GM11168 (cell line): ENCODE results near the gene FRMD1.
"Not testable (repeated sequence)": the region's sequence is repeated elsewhere in the genome, so short reads cannot be mapped to it uniquely, and the experiment has no call there.

Source experiments
- in situ Hi-C: fragments of 300-500 bp; cut with MboI; formaldehyde crosslinking; loops from one replicate; pipeline ENCODE4 v1.12.0; 2022; ENCODE audit warnings: low sequenced_read_pairs; ENCODE audit not compliant: unreplicated experiment

FRMD1 gene

DNA sequence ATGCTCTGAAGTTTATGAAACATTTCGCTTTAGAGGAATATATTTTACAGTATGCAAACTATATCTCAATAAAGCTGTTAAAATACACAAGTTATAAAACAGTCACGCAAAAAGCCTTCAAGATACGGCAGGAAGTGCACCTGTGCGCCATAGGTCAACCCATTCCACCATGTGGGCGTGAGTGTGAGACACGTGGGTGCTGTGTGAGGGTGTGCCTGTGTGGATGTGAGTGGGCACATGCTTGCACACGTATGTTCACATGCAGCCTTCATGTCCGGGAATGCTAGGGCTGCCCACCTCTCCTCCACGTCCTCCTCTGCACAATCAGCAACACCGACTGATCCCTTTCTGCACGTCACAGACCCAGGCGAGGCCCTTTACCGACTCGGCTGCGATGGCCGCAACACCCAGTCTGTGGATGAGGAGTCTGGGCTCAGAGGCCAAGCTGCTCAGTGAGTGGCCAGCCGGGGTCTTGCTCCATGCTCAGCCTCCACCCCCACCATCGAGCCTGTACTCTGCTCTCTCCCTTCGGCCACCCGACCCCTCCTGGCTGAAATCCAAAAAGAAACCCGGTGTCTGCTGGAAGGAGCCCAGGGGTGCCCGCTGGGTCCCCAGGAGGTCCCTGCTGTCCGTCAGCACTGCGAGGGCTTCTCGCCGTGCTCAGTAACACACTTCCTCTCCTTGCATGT is 3.0 kb upstream of the FRMD1 start:
- in situ Hi-C loops, result no loop called here

DNA sequence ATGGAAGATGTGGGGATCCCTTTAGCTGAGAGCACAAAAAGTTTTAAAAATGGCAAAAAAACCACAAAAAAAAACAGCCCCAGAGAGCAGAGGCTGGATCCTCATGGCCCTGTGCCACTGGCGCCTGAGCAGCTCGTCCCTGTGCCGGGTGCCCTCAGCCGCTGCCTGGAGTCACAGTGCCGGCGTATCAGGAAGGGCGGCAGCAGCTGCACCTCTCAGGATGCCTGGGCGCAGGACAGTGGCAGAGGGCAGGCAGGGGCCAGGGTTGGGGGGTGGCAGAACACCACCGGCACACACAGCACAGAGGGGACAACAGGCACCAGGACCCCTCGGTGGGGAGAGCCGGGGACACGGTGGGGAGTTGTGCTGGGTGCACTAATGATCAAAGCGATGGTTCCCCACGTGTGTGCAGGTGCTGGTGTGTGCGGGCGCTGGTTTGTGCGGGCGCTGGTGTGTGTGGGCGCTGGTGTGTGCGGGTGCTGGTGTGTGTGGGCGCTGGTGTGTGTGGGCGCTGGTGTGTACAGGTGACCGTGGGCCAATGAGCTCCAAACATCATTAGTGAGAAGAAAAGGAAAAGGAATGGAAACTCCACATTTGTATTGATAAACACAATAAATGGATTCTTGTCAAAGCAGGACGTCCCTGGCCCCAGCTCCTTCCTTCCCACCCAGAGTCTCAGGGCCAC is 1.5 kb upstream of the FRMD1 start:
- in situ Hi-C loops, result no loop called here

DNA sequence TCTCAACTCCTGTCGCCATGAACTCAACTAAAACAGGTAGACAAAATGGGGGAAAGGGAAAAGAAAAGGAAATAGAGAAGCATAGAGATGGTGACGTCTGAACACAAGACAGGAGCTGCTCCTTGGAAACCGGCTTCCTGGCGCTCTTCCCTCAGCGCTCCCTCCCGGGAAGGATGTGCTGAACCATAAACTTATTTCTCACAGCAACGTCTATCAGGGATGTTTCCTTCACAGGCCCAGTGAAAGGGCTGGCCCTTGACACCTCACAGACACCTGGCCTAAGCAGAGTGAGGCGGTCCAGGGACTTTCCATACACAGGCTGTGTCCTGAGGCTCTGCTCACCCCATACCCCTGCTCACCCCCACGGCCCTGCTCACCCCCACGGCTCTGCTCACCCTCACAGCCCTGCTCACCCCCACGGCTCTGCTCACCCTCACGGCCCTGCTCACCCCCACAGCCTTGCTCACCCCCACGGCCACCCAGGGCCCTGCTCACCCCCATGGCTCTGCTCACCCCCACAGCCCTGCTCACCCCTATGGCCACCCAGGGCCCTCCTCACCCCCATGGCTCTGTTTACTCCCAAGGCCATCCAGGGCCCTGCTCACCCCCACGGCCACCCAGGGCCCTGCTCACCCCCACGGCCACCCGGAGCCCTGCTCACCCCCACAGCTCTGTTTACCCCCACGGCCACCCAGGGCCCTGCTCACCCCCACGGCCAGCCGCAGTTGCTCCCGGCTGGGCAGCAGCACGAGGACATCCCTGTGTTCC is 653 bp downstream of the FRMD1 start:
- in situ Hi-C loops, result no loop called here

DNA sequence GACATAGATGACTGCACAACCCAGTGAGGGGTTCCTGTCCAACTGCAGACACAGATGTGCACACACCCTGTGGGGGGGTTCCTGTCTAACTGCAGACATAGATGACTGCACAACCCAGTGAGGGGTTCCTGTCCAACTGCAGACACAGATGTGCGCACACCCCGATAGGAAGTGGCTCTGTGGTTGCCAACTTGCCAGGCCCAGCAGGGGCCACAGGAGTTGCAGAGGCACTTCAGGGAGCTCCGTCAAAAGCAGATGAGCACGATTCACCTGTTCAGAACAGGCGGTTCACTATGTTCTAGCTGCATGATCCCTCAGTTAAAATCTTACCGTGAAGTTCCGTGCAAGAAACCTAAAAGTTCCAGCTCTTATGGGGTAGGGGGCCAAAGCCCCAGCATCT is 1.6 kb downstream of the FRMD1 start:
- in situ Hi-C loops, result not testable (repeated sequence)

DNA sequence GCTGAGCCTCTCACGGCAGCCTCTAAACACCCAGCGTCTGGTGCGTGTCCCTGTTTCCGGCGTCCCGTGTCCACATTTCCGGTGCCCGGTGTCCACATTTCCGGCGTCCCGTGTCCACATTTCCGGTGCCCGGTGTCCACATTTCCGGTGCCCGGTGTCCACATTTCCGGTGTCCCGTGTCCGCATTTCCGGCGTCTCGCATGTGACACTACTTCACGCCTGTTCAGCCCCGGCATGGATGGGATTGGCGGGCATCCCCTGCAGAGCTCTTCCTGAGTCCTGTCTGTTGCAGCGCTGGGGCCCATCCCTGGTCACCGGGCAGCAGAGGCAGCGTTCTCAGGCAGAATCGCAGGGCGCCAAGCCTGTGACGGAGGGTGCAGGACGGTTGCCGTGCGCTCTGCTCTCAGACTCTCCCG is 3.2 kb downstream of the FRMD1 start:
- in situ Hi-C loops, result no loop called here

DNA sequence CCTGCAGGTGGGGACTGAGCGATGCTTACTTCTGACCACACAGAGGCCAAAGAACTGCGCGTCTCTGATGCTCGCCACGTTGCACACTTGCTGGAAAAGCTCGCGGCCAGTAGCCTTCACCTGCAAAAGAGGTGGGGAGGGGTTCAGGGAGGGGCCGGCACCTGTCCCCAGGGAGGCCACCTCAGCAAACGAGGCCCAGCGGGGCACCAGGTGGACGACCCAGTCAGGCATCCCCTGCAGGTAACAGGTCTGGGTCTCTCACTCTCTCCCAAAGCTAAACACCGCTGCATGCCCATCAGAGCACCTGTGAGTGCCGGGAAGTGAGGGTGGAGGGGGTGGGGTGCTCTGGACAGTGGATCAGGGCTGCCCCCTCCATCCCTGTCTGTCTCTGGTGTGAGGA is 3.8 kb downstream of the FRMD1 start:
- in situ Hi-C loops, result no loop called here

DNA sequence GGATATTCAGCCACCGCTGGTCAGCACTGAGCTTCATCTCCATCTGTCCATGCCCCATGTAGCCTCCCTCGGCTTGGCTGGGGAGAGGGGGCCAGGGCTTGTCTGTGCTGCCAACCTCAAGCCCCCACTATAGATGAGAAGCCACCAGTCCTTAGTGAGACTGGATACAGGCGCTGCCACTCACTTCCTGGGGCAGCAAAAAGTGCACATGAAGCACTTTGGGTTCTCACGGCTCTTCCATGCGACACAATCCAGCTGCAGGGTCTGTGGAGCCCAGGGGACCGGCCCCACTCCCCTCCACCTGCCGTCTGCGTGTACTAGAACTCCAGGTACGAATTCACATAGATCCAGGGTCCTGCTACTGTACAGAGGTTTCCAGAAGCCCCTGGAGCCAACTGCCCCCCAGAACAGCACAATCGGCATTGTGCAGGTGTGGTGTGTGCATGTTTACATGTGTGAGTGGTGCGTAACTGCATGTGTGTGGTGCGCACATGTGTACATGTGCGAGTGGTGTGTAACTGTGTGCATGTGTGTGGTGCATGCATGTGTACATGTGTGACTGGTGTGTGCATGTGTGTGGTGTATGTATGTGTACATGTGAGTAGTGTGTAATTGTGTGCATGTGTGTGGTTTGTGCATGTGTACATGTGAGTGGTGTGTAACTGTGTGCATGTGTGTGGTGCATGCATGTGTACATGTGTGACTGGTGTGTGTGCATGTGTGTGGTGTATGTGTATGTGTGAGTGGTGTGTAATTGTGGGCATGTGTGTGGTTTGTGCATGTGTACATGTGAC is 4.9 kb downstream of the FRMD1 start:
- in situ Hi-C loops, result no loop called here

DNA sequence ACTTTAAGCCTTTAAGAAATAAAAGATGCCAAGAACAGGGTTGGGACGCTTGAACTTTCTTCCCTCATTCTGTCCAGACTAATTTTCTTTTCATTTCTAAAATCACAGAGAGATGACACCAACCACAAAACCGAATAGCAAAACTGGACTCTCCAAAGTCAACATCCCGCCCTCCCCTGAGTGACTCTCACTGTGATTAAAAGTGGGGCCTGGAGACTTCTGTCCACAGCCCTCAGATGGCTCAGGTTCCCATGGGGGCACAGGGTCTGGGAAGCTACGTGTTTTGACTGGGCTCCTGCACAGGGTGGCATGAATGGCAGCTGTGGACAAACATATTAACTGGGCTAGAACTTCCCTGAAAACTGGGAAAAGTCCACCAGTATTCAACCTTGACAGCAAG is 6.3 kb downstream of the FRMD1 start:
- in situ Hi-C loops, result no loop called here

DNA sequence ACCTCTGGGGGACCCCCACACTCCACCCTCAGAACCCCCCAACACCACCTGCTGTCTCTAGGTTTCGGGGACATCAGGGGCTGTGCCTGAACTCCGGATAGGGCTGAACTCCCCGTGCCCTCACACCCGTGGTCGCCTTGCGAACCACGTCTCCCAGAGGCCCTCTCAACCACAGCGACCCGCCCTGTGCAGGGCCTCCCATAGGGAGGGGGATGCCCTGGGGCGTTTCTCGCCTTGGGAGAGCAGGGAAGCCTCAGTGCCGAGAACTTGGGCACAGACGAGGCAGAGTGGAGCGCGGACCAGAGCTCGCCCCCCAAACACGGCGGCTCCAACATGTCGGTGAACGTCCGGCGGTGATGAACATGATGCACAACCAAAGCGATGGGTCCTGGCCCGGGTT is 6.8 kb downstream of the FRMD1 start:
- in situ Hi-C loops, result no loop called here

DNA sequence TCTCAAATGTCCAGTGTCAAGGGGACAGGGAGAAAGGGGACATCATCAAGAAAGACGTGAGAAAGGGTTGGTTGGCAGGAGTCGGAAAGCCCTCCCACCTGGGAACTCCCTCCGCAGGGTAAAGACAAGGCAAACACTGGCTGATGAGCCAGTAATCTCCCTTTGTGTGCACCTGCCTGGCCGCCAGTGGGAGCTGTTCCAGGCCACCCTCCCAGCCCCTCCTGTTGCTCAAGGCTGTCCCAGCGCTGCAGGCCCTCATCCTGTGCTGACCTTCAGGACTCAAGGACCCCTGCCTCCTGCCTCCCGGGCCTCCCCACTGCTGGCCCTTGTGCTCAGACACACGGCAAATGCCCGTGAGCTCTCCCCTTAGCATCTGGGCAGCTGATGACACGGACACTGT is 7.4 kb downstream of the FRMD1 start:
- in situ Hi-C loops, result no loop called here

DNA sequence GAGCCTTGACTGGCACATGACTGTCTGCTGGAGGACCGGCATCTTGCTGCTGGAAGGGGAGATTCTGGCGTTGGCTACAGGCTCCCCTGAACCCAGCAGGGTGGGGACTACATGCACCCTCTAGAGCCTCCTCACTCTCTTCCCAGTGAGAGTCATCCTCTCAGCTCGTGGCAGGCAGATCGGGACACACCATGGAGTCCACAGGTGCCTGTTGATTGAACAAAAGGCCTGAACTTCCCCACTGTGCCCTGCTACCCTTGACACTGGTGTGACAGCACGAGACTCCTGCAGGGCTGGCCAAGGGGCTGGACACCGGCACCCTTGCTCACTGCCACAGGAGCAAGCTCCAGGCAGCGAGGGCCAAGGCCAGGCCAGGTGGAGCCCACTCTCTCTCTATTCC is 8.2 kb downstream of the FRMD1 start:
- in situ Hi-C loops, result no loop called here

DNA sequence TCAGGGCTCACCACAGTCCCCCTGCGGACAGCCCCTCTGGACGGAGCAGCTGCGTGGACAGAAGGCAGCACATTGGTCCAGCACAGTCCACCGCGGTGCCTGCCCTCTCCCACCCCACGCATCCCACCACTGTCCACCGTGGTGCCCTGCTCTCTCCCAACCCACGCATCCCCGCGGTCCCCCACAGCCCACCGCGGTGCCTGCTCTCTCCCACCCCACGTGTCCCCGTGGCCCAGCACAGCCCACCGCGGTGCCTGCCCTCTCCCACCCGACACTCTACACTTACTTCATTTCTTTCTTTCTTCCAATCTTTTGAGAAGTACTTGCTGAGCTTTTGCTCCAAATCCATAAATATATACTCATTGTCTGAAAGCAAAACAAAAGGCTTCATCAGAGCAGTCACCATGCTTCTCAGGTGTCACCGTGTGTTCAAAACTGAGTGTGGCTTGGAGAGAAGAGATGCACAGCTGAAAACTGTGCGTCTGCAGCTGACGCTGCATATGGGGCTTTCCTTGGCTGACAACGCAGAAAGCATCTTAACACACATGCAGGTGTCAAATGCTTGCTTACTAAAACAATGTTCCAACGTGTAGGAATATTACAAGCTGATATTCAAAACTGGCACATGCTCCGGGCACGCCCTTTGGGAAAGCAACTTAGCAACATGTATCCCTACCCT is 11.8 kb downstream of the FRMD1 start:
- in situ Hi-C loops, result no loop called here

DNA sequence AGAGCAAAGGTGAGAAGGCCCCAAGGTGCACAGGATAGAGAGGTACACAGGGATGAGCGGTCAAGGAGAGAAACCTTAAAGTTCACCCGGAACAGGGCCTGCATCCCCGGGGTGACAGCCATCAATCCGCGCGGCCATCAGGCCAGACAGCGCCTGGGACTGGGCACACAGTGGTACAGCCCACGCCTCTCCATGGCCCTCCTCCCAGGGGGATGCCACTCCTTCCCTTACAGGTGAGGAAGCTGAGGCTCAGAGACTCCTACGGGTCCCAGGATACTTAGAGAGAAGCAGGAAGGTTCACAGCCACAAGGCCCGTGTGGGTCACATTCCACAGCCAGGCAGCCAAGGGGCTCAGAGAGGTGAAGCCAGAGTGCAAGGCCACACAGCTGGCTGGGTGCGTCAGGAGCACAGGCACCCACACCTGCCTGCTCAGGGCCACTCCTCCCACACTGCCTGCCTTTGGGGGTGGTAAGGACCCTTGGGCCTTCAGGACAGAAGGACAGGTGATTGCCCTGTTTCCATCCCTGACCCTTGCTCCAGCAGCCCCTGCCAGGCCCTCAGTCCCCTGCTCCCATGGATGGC is 14.7 kb downstream of the FRMD1 start:
- in situ Hi-C loops, result no loop called here

DNA sequence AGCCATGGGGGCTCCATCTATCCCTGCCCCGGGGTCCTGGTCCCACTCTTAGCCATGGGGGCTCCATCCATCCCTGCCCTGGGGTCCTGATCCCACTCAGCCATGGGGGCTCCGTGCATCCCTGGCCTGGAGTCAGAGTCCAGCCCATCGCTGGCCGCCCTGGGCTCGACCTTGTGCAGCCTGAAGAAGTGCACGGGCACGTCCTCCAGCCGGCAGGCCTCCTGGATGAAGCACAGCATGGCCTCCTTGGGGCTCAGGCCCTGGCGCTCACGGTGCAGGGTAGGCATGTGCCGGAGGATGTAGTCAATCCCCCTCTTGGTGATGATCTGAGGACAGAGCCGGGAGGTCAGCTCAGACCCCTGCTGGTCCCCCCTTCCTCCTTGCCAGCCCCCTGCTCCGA is 15.6 kb downstream of the FRMD1 start:
- in situ Hi-C loops, result no loop called here

DNA sequence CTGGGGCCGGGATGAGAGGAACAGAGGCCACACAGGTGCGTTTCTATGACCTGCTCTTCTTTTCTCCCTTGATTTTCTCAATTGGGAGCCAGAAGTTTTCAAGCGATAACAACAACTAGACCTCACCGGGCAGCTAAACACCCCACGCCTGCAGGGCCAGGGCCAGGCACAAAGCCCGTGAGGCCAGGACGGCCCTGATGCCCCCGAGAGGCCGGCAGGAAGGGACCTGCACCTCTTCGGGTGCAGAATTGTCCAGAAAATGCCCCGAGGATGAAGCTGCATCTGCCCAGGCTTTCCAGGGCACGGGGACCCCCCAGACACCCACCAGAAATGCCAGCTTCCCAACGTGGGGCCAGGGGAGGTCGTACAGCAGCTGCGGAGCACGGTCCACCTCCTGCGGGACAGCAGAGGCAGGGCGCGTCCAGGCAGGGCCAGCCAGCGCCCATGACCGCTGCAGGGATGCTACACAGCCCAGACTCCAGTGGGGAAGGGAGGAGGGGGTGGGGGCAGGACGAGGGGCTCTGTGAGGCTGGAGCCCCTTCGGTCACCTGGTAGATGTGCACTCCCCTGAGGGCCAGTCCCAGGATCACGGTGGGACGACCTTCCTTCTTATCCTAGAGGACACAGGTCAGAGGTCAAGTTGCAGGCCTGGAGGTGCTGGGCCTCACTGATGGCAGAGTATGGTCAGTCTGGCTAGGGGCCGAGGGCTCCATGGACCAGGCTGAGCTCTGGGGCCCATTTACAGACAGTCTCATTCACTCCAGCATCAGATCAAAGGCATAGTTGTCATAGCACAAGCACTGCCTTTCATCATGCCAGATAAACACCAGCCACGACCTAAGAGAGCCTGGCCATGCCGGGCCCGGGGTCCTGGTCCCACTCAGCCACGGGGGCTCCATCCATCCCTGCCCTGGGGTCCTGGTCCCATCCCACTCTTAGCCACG is 16.4 kb downstream of the FRMD1 start:
- in situ Hi-C loops, result no loop called here

DNA sequence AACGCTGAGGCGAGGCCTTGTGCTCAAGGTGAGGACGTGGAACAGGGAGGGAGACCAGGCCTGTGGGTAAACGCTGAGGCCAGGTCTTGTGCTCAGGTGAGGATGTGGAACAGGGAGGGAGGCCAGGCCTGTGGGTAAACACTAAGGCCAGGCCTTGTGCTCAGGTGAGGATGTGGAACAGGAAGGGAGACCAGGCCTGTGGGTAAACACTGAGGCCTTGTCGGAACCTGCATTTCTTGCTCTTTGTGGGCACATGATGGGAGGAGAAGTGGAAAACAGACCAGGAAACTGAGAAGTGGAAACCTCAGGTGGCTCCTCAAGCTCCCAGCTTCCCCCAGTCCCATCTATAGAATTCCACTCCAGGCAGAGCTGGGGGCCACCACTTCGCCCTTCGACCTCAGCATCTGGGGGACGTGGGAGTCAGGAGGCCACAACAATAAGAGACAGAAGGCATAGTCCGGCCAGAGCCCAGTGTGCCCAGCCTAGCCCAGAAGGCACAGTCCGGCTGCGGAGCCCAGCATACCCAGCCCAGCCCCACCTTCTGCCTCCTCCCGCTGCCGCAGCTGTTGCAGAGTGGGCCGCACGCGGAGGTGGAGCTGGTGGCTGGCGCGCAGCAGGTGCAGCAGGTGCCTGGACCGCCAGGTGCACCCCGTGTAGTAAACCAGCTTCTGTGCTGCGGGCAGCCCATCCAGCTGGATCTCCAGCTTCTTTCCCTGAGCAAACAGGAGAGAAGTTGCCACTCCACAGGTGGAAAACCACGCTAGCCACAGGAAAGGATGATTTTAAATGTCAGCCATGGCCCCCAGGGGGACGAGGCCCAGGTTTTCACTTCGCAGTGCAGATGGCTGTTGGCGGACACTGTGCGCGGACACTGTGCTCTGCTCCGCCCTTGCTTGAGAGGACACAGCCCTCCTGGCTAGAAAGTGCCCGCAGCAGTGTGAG is 17.5 kb downstream of the FRMD1 start:
- in situ Hi-C loops, result no loop called here

DNA sequence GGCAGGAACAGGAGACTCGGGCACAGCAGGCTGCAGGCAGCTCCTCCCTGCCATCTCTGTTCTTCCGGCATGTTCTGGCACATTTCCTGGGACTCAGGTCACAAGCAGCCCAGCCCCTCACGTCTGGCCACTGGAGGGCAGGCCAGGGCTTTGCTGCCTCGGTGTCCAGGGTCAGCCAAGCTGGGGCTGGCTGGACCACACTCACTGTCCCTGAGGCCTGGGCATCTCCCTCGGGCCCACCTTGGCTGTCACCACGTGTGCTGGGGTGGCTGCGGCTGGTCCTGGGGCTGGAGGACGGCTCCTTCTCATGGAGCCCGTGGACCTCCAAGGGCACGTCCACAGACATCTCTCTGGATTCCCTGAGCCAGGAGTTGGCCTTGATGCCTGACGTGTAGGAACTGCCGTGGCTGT is 18.5 kb downstream of the FRMD1 start:
- in situ Hi-C loops, result no loop called here
